H1 (cell line): ENCODE measurements around the gene GSDMA. TPM values are rescaled to one million over a fixed set of nuclear protein-coding genes. Genes with fewer than 3 reads are reported as not detected.

ENCODE experiments used
- CTCF ChIA-PET: fragments of 300-600 bp; sonication (Branson Sonifier 250); formaldehyde crosslinking; loops from one replicate; lab custom pipeline; 2021; ENCODE audit not compliant: partially characterized antibody; lab: Charles Lee
- POLR2A ChIA-PET: fragments of 300-600 bp; sonication (Branson Sonifier 250); formaldehyde crosslinking; loops from one replicate; lab custom pipeline; 2021; ENCODE audit warnings: inconsistent platforms; ENCODE audit not compliant: partially characterized antibody; lab: Charles Lee
- DNase-seq, 2 experiments: peaks; one replicate each; pipeline versions ENCODE4 v3.0.0 to v3.0.0-alpha.2; 2010 to 2022; ENCODE audit warnings: low spot score in 2 of 2, low read depth in 1 of 2, mixed read lengths in 1 of 2
- FAIRE-seq: peaks from 2 replicates; lab custom pipeline; 2011; peaks lifted over from hg19 to GRCh38; lab: Jason Lieb, UNC
- H2AFZ ChIP-seq: 2 replicates; pipeline ENCODE4 v1.8.1; 2012; ENCODE audit warnings: low read length, inconsistent platforms
- H2AK5ac ChIP-seq: 2 replicates; pipeline ENCODE4 v1.6.1; 2013; ENCODE audit warnings: low read depth, low read length
- H2BK120ac ChIP-seq: replicated peaks from 2 replicates; pipeline ENCODE3; 2013; ENCODE audit warnings: low read depth, low read length, inconsistent platforms
- H2BK12ac ChIP-seq: 2 replicates; pipeline ENCODE4 v1.6.1; 2013; ENCODE audit warnings: low read depth, low read length
- H2BK15ac ChIP-seq: 2 replicates; pipeline ENCODE4 v1.6.1; 2013; ENCODE audit warnings: low read length
- H2BK20ac ChIP-seq: 2 replicates; pipeline ENCODE4 v1.6.1; 2013; ENCODE audit warnings: low read length
- H2BK5ac ChIP-seq: 2 replicates; pipeline ENCODE4 v1.6.1; 2013; ENCODE audit warnings: low read depth, low read length
- H3K14ac ChIP-seq: 2 replicates; pipeline ENCODE4 v1.6.1; 2013; ENCODE audit warnings: inconsistent platforms; ENCODE audit not compliant: insufficient read length
- H3K18ac ChIP-seq: 2 replicates; pipeline ENCODE4 v1.6.1; 2013; ENCODE audit warnings: low read length; ENCODE audit errors: extremely low read depth
- H3K23ac ChIP-seq: 2 replicates; pipeline ENCODE4 v1.6.1; 2013; ENCODE audit warnings: inconsistent platforms; ENCODE audit not compliant: insufficient read length
- H3K23me2 ChIP-seq: 2 replicates; pipeline ENCODE4 v1.6.1; 2013; ENCODE audit warnings: low read depth, low read length
- H3K27ac ChIP-seq: 2 replicates; pipeline ENCODE4 v1.6.1; 2011; ENCODE audit warnings: low read depth, low read length, inconsistent platforms
- H3K27me3 ChIP-seq, 4 experiments: replicated peaks in 1 of 4; 1 replicate in 1 of 4; 2 replicates in 3 of 4; pipeline versions ENCODE4 v1.6.1 to v1.8.1; 2011 to 2013; ENCODE audit warnings: low read length in 3 of 4, mild to moderate bottlenecking in 3 of 4, inconsistent platforms in 2 of 4, mixed read lengths in 2 of 4, moderate library complexity in 1 of 4; ENCODE audit not compliant: control insufficient read depth in 3 of 4, insufficient read depth in 3 of 4; ENCODE audit errors: extremely low read depth in 1 of 4
- H3K36me3 ChIP-seq, 4 experiments: 2 replicates each; pipeline versions ENCODE4 v1.6.1 to v1.8.1; 2011 to 2013; ENCODE audit warnings: mild to moderate bottlenecking in 4 of 4, low read length in 3 of 4, moderate library complexity in 2 of 4, control low read depth in 1 of 4, inconsistent platforms in 1 of 4; ENCODE audit not compliant: insufficient read depth in 4 of 4, control insufficient read depth in 2 of 4
- H3K4ac ChIP-seq: replicated peaks from 2 replicates; pipeline ENCODE3; 2013; ENCODE audit warnings: low read length, low read depth, mixed read lengths, inconsistent platforms; ENCODE audit not compliant: insufficient read length
- H3K4me1 ChIP-seq, 4 experiments: replicated peaks in 1 of 4; 1 replicate in 1 of 4; 2 replicates in 3 of 4; pipeline versions ENCODE4 v1.6.1 to v1.8.1; 2011 to 2013; ENCODE audit warnings: low read length in 3 of 4, inconsistent platforms in 2 of 4, mixed read lengths in 1 of 4; ENCODE audit not compliant: insufficient read depth in 4 of 4, control insufficient read depth in 3 of 4
- H3K4me2 ChIP-seq, 2 experiments: 2 replicates each; pipeline versions ENCODE4 v1.6.1 to v1.8.1; 2011 to 2013; ENCODE audit warnings: low read depth in 2 of 2, low read length in 2 of 2, control low read depth in 1 of 2, inconsistent platforms in 1 of 2, mild to moderate bottlenecking in 1 of 2; ENCODE audit not compliant: insufficient read depth in 1 of 2
- H3K4me3 ChIP-seq, 4 experiments: fragments of 200-600, 300-600 bp in 1 of 4; sonication (generic), shearing (Covaris generic), sonication (Bioruptor Twin) in 1 of 4; 2 replicates each; pipeline versions ENCODE4 v1.5.1 to v1.8.1; 2011 to 2016; ENCODE audit warnings: low read length in 4 of 4, low read depth in 3 of 4, control low read depth in 2 of 4, inconsistent platforms in 2 of 4, mild to moderate bottlenecking in 2 of 4, mixed read lengths in 1 of 4, moderate library complexity in 1 of 4; ENCODE audit not compliant: insufficient read depth in 2 of 4; ENCODE audit errors: extremely low read depth in 1 of 4
- H3K56ac ChIP-seq: replicated peaks from 2 replicates; pipeline ENCODE3; 2013; ENCODE audit warnings: low read depth, mild to moderate bottlenecking, mixed read lengths, low read length, inconsistent platforms; ENCODE audit not compliant: insufficient read length
- H3K79me1 ChIP-seq: 2 replicates; pipeline ENCODE4 v1.6.1; 2013; ENCODE audit warnings: low read depth, low read length, control low read depth
- H3K79me2 ChIP-seq, 2 experiments: 2 replicates each; pipeline versions ENCODE4 v1.6.1 to v1.8.1; 2012 to 2013; ENCODE audit warnings: low read length in 2 of 2, mild to moderate bottlenecking in 2 of 2, inconsistent platforms in 1 of 2; ENCODE audit not compliant: insufficient read depth in 2 of 2, control insufficient read depth in 1 of 2
- H3K9ac ChIP-seq, 4 experiments: replicated peaks in 1 of 4; 1 replicate in 1 of 4; 2 replicates in 3 of 4; pipeline versions ENCODE4 v1.6.1 to v1.8.1; 2011 to 2013; ENCODE audit warnings: low read depth in 3 of 4, low read length in 3 of 4, control low read depth in 2 of 4, mild to moderate bottlenecking in 2 of 4, moderate library complexity in 2 of 4, inconsistent platforms in 1 of 4; ENCODE audit errors: extremely low read depth in 1 of 4
- H3K9me3 ChIP-seq, 2 experiments: 2 replicates each; pipeline versions ENCODE4 v1.6.1 to v1.8.1; 2012 to 2013; ENCODE audit warnings: mild to moderate bottlenecking in 2 of 2, moderate library complexity in 2 of 2, control low read depth in 1 of 2, inconsistent platforms in 1 of 2, low read depth in 1 of 2, low read length in 1 of 2, mixed read lengths in 1 of 2; ENCODE audit not compliant: insufficient read depth in 2 of 2
- H4K20me1 ChIP-seq, 2 experiments: replicated peaks in 1 of 2; 2 replicates each; pipeline versions ENCODE3 to v1.8.1; 2011 to 2013; ENCODE audit warnings: inconsistent platforms in 2 of 2, low read length in 2 of 2, mild to moderate bottlenecking in 1 of 2; ENCODE audit not compliant: insufficient read depth in 2 of 2, control insufficient read depth in 1 of 2
- H4K5ac ChIP-seq: 2 replicates; pipeline ENCODE4 v1.6.1; 2013; ENCODE audit warnings: low read length, low read depth, mixed read lengths, inconsistent platforms; ENCODE audit not compliant: insufficient read length
- H4K8ac ChIP-seq: 2 replicates; pipeline ENCODE4 v1.8.0; 2013; ENCODE audit warnings: mild to moderate bottlenecking, moderate library complexity, low read length, inconsistent platforms; ENCODE audit not compliant: insufficient read depth; ENCODE audit errors: extremely low read depth
- H4K91ac ChIP-seq: replicated peaks from 2 replicates; pipeline ENCODE3; 2013; ENCODE audit warnings: low read length, mixed read lengths, inconsistent platforms; ENCODE audit not compliant: insufficient read length
- ATF2 ChIP-seq: IDR thresholded peaks from 2 replicates; pipeline ENCODE4 v1.6.1; 2012; ENCODE audit warnings: low read length, inconsistent platforms
- EGR1 ChIP-seq: IDR thresholded peaks from 2 replicates; pipeline ENCODE4 v1.6.1; 2011; ENCODE audit warnings: low read depth, low read length, borderline replicate concordance
- NANOG ChIP-seq: IDR thresholded peaks from 2 replicates; pipeline ENCODE4 v1.6.1; 2011; ENCODE audit warnings: low read length, low read depth, mild to moderate bottlenecking, inconsistent platforms; ENCODE audit not compliant: insufficient read depth, poor library complexity, severe bottlenecking
- POLR2A ChIP-seq, 2 experiments: IDR thresholded peaks; 1 replicate in 1 of 2; 2 replicates in 1 of 2; pipeline ENCODE4 v1.6.1; 2011; ENCODE audit warnings: low read depth in 2 of 2, low read length in 2 of 2, mild to moderate bottlenecking in 2 of 2; ENCODE audit errors: control extremely low read depth in 1 of 2
- SAP30 ChIP-seq: fragments of 300-600 bp; sonication (generic); IDR thresholded peaks from 2 replicates; pipeline ENCODE4 v1.7.1; 2012; ENCODE audit warnings: low read length, moderate library complexity, mild to moderate bottlenecking, inconsistent platforms; ENCODE audit not compliant: insufficient read depth, insufficient replicate concordance
- SIX5 ChIP-seq: IDR thresholded peaks from 2 replicates; pipeline ENCODE4 v1.6.1; 2011; ENCODE audit warnings: mild to moderate bottlenecking, low read depth, low read length
- SP1 ChIP-seq: IDR thresholded peaks from 2 replicates; pipeline ENCODE4 v1.6.1; 2011; ENCODE audit warnings: low read depth, low read length
- WGBS, 2 experiments: shearing (Covaris generic) in 1 of 2; methylation state at CpG; one replicate each; pipeline versions ENCODE4 v1.1.6 to v1.1.7; 2013 to 2015; ENCODE audit warnings: low lambda C conversion rate in 2 of 2, mixed read lengths in 2 of 2, inconsistent platforms in 1 of 2, low coverage in 1 of 2, missing lambda C conversion rate in 1 of 2; ENCODE audit not compliant: insufficient replicate concordance in 2 of 2, insufficient coverage in 1 of 2, insufficient read length in 1 of 2; ENCODE audit errors: extremely low coverage in 1 of 2, missing lambda C conversion rate in 1 of 2; 5-methylcytosine and 5-hydroxymethylcytosine counted together
- polyA plus RNA-seq, 7 experiments: library from polyadenylated mRNA; depleted of rRNA in 3 of 7; stranded (reverse) in 5 of 7; unstranded in 2 of 7; fragments of >200 nt in 5 of 7; fragments of 200-250 nt in 2 of 7; gene quantifications; 1 replicate in 5 of 7; 2 replicates in 1 of 7; 4 replicates in 1 of 7; pipeline versions ENCODE4 v1.2.1 to v1.2.3, GENCODE V29; 2011 to 2013; ENCODE audit warnings: missing spikeins in 2 of 7, mixed read lengths in 2 of 7
- total RNA-seq: library from RNA; stranded (reverse); fragmentation: NEBNext Ultra II Directional; extraction: Animal tissue kit (Norgen Biotek cat#: 25700); gene quantifications from 2 replicates; pipeline ENCODE4 v1.2.1, GENCODE V29; 2021
- TF ChIP-seq, protein P1 (sequence below): IDR thresholded peaks from 2 replicates; pipeline ENCODE4 v1.6.1; 2011; ENCODE audit warnings: low read length, improper control_type of control experiment

Gene GSDMA
- total and polyA plus RNA-seq, 2 of the 8 experiments (the other 6 are each of a cell fraction or from before 2014, with no cell fraction given): 0.03 TPM; not detected in 1

DNA sequence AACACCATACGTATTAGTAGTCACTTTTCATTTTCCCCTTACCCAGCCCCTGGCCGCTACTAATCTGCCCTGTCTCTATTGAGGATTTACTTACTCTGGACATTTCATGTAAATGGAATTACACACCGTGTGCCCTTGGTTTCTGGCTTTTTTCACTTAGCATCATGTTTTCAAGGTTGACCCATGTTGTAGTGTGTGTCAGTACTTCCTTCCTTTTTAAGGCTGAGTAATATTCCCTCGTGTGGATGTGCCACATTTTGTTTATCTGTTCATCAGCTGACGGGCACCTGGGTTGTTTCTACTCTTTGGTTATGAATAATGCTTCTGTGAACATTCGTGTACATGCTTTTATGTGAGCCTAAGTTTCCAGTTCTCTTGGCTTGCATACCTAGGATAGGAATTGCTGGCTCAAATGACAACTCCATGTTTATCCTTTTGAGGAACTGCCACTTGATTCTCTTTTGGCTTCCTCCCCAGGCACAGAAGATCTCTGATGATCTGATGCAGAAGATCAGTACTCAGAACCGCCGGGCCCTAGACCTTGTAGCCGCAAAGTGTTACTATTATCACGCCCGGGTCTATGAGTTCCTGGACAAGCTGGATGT is 25.5 kb downstream of the GSDMA start:
- H3K36me3 ChIP-seq: peaks cover 63 to 91% (median 86%) of the 10 kb centered on the region in 4 experiments
- H3K4me1 ChIP-seq: no peaks in the 10 kb centered on the region
- ChIA-PET POLR2A (interaction anchor here (1.6 kb wide), 2 partner anchors 9 to 35 kb away, joined by 4 to 6 read pairs; no protein-coding TSS in a partner anchor), CTCF (interaction anchor here (1.4 to 2.0 kb wide), 3 partner anchors 9 to 51 kb away, joined by 3 to 5 read pairs (median 3); no protein-coding TSS in a partner anchor)
- H3K4me2 ChIP-seq: no peak overlapping the region
- H3K79me2 ChIP-seq: peaks cover 0 to 4% of the 10 kb centered on the region in 2 experiments; a peak in 1 of 4 replicates
- H2BK5ac ChIP-seq: no peak overlapping the region
- no peak overlapping the region for H2AFZ ChIP-seq
- 0 out of 2 replicates have a peak, but pooled peaks cover 2% of the 10 kb centered on the region for H3K79me1 ChIP-seq
- H3K4me3 ChIP-seq: no peak overlapping the region
- no peak overlapping the region for H2AK5ac ChIP-seq
- no peak overlapping the region for H3K56ac ChIP-seq
- H3K23me2 ChIP-seq: no peaks in the 10 kb centered on the region
- WGBS, 2 experiments: 94% methylated on average over 11 of the region's 11 CpGs; no CpG with 5 or more reads in 1 of the 2 experiments
- H3K18ac ChIP-seq: no peak overlapping the region
- TF ChIP-seq NANOG (no peak), ATF2 (no peak), SP1 (no peak), SIX5 (no peak), POLR2A (IDR thresholded peaks at IDR 0.05; ENCODE audit: control extremely low read depth in 1 of 2, low read depth in 2 of 2, low read length in 2 of 2) (no peak), EGR1 (no peak), SAP30 (no peak)
- TF ChIP-seq, protein P1, sequence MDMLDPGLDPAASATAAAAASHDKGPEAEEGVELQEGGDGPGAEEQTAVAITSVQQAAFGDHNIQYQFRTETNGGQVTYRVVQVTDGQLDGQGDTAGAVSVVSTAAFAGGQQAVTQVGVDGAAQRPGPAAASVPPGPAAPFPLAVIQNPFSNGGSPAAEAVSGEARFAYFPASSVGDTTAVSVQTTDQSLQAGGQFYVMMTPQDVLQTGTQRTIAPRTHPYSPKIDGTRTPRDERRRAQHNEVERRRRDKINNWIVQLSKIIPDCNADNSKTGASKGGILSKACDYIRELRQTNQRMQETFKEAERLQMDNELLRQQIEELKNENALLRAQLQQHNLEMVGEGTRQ: no peak
- no peak for FAIRE-seq
- H2BK15ac ChIP-seq: no peak overlapping the region
- H3K14ac ChIP-seq: no peak overlapping the region
- H2BK120ac ChIP-seq: no peak overlapping the region
- no peaks in the 10 kb centered on the region for H3K27me3 ChIP-seq
- H3K23ac ChIP-seq: no peak overlapping the region
- H3K4ac ChIP-seq: no peak overlapping the region
- H4K20me1 ChIP-seq: peaks cover 0 to 9% of the 10 kb centered on the region in 2 experiments
- DNase-seq: no peak
- no peak overlapping the region for H4K91ac ChIP-seq
- H3K9ac ChIP-seq: no peak overlapping the region
- H4K8ac ChIP-seq: no peak overlapping the region
- H2BK20ac ChIP-seq: no peak overlapping the region
- no peaks in the 10 kb centered on the region for H3K9me3 ChIP-seq
- no peak overlapping the region for H2BK12ac ChIP-seq
- no peak overlapping the region for H3K27ac ChIP-seq
- H4K5ac ChIP-seq: no peak overlapping the region
